ENCODE results near the gene TBX19.

Gene TBX19

GRCh38 chr1:168293356-168293755 is 12.7 kb downstream of the TBX19 start:
- H3K27me3 Mint-ChIP-seq (ENCODE audit: low read depth): no peaks in the 10 kb centered on the region
- H3K9me3 Mint-ChIP-seq: no peaks in the 10 kb centered on the region
- peaks cover 1% of the 10 kb centered on the region for H3K36me3 Mint-ChIP-seq (ENCODE audit: low read depth)
- H3K4me3 Mint-ChIP-seq: no peak overlapping the region
- H3K27ac Mint-ChIP-seq: no peak overlapping the region
- H3K4me1 Mint-ChIP-seq (ENCODE audit: low read depth): no peaks in the 10 kb centered on the region

- Mint-ChIP-seq H3K27me3 (ENCODE audit: low read depth) (no peaks in the 10 kb centered on the region), H3K9me3 (no peaks in the 10 kb centered on the region), H3K4me1 (ENCODE audit: low read depth) (no peaks in the 10 kb centered on the region), H3K36me3 (ENCODE audit: low read depth) (no peaks in the 10 kb centered on the region), H3K4me3 (no peak overlapping the region), H3K27ac (no peak overlapping the region)
Observed at GRCh38 chr1:168295411-168296114, 14.9 kb downstream of the TBX19 start.

DNA sequence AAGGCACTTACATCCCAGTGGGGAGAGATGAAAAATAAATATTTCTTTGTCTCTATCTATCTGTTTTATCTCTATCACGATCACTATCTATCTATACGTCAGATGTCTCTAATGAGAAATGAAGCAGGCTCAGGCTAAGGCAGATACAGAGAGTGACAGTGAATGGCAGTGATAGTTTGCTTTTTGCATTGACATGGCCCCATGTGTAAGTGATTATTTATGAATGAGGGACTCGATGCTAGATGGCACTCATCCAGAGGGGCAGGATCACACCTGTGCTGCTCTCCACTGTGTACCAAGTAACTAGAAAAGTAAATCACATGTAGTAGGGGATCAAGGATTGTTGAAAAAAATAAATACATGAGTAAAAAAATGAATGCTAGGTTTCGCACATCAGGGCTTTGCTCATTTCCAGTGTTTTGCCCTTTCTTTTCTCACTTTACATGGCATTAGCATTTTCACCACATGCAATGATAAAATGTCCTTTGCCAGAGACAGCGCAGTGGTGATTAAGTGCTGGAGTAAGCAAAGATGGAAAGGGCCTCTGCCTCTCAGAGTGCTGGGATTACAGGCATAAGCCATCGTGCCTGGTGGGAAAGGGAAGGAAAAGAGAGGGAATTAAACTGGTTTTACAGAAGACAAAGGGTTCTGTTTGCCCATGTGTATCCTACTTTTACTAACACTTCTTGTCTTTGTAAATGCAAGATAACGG is 16.5 kb downstream of the TBX19 start:
- Mint-ChIP-seq H3K27ac (no peak overlapping the region), H3K36me3 (ENCODE audit: low read depth) (no peaks in the 10 kb centered on the region), H3K27me3 (ENCODE audit: low read depth) (no peaks in the 10 kb centered on the region), H3K4me3 (no peak overlapping the region), H3K4me1 (ENCODE audit: low read depth) (no peaks in the 10 kb centered on the region), H3K9me3 (no peaks in the 10 kb centered on the region)

GRCh38 chr1:168298446-168298845 is 17.8 kb downstream of the TBX19 start:
- H3K4me1 Mint-ChIP-seq (ENCODE audit: low read depth): peaks cover 2% of the 10 kb centered on the region
- H3K27ac Mint-ChIP-seq: no peak overlapping the region
- no peaks in the 10 kb centered on the region for H3K27me3 Mint-ChIP-seq (ENCODE audit: low read depth)
- H3K4me3 Mint-ChIP-seq: no peak overlapping the region
- H3K9me3 Mint-ChIP-seq: no peaks in the 10 kb centered on the region
- no peaks in the 10 kb centered on the region for H3K36me3 Mint-ChIP-seq (ENCODE audit: low read depth)

DNA sequence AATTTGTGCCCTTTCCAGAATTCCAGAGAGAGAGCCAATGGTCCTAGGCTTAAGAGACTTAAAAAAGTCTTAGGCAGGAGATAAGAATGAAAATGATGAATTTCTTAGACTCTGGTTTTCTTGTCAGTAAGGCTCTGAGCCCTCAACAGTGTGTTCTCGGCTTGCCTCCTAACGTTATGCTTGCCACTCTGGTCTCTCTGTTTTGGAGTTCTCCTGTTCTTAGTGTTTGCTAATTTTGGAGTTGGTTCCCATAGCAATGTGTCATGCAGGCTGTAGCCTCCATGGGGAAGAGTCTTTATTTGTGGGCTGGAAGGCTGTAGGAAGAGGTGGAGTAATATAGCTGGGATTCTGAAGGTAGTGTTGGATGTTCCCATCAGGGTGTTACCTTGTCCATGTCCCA is 19.9 kb downstream of the TBX19 start:
- H3K4me1 Mint-ChIP-seq (ENCODE audit: low read depth): peaks cover 3% of the 10 kb centered on the region
- no peaks in the 10 kb centered on the region for H3K36me3 Mint-ChIP-seq (ENCODE audit: low read depth)
- H3K27ac Mint-ChIP-seq: no peak overlapping the region
- H3K9me3 Mint-ChIP-seq: no peaks in the 10 kb centered on the region
- H3K27me3 Mint-ChIP-seq (ENCODE audit: low read depth): no peaks in the 10 kb centered on the region
- no peak overlapping the region for H3K4me3 Mint-ChIP-seq

- no peaks in the 10 kb centered on the region for H3K9me3 Mint-ChIP-seq
- H3K4me1 Mint-ChIP-seq (ENCODE audit: low read depth): peaks cover 3% of the 10 kb centered on the region
- no peak overlapping the region for H3K4me3 Mint-ChIP-seq
- no peaks in the 10 kb centered on the region for H3K27me3 Mint-ChIP-seq (ENCODE audit: low read depth)
- H3K27ac Mint-ChIP-seq: no peak overlapping the region
- H3K36me3 Mint-ChIP-seq (ENCODE audit: low read depth): peaks cover under 1% of the 10 kb centered on the region
Observed at GRCh38 chr1:168301664-168302320, 21.1 kb downstream of the TBX19 start.

DNA sequence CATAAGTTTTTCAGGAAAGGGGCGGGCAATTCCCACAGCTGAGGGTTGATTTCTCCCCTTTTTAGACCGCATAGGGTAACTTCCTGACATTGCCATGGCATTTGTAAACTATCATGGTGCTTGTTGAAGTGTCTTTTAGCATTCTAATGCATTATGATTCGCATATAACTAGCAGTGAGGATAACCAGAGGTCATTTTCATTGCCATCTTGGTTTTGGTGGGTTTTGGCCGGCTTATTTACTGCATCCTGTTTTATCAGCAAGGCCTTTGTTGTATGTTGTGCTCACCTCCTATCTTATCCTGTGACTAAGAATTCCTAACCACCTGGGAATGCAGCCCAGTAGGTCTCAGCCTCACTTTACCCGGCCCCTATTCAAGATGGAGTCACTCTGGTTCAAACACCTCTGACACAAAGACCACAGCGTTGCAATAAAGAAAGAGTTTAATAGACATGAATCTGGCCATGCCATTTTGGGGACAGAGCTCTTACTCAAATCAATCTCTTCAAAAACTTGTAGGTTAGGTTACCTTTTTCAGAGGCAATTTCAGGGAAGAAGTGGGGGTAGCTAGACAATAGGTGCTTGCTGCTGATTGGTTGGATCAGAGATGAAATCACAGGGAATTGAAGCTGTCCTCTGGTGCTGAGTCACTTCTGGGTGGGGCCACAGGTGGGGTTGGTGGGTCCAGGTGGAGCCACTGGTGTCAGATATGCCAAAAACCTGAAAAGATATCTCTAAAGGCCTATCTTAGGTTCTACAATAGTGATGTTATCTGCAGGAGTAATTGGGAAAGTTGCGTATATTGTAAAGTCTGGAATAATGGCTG is 23.3 kb downstream of the TBX19 start:
- Mint-ChIP-seq H3K4me1 (ENCODE audit: low read depth) (peaks cover 3% of the 10 kb centered on the region), H3K27me3 (ENCODE audit: low read depth) (no peaks in the 10 kb centered on the region), H3K4me3 (no peak overlapping the region), H3K9me3 (no peaks in the 10 kb centered on the region), H3K36me3 (ENCODE audit: low read depth) (peaks cover 7% of the 10 kb centered on the region), H3K27ac (no peak overlapping the region)

DNA sequence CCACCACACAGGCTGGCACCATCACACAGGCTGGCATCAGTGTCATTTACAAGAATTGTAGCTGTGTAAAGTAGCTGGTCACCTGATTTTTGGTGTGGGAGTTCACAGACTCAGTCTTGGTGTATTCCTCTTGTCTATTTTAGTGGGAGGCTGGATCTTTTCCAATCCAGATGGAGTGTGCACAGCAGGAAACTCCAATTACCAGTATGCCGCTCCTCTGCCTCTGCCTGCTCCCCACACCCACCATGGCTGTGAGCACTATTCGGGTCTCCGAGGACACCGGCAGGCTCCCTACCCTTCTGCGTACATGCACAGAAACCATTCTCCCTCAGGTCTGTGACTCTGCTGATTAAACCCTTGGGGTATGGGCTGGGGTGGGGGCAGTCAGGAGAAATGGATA is 24.2 kb downstream of the TBX19 start:
- Mint-ChIP-seq H3K27me3 (ENCODE audit: low read depth) (no peaks in the 10 kb centered on the region), H3K9me3 (no peaks in the 10 kb centered on the region), H3K27ac (no peak overlapping the region), H3K36me3 (ENCODE audit: low read depth) (peaks cover 7% of the 10 kb centered on the region), H3K4me3 (no peak overlapping the region), H3K4me1 (ENCODE audit: low read depth) (peaks cover 3% of the 10 kb centered on the region)

DNA sequence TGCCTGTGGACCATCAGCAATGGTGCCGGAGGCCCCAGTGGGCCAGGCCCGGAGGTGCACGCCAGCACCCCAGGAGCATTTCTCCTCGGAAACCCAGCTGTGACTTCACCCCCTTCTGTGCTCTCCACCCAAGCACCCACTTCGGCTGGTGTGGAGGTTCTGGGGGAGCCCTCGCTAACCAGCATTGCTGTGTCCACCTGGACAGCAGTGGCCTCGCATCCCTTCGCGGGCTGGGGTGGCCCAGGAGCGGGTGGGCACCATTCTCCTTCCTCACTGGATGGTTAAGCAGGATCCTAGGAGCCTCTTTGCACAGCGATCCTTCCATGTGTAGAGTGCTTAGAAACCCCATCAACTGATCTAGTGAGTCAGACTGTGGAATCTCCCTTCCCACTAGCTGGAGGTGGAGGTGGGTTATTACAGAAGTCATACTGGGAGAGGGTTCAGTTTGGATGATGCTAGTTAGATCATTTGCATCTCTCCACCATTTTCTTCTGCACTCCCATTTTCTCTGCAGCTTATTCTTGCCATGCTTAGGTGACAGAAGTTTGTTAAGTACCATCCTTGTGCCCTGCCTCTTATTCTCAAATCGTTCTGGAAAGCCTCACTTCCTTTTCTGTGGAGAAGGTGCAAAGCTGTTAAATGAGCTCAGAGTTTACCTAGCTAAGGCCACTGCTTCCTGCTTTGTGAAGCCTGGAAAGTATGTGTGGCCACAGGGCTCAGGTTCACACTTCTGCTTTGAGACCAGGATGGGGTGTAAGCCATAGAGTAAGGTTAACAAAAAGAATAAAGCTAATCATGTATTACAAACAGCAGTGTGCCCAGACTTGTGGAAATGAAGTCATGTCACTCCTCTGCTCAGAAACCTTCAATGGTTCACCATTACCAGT is 32.3 kb downstream of the TBX19 start:
- H3K36me3 Mint-ChIP-seq (ENCODE audit: low read depth): peaks cover 18% of the 10 kb centered on the region
- H3K4me1 Mint-ChIP-seq (ENCODE audit: low read depth): peaks cover 24% of the 10 kb centered on the region
- no peaks in the 10 kb centered on the region for H3K27me3 Mint-ChIP-seq (ENCODE audit: low read depth)
- no peak overlapping the region for H3K4me3 Mint-ChIP-seq
- H3K9me3 Mint-ChIP-seq: no peaks in the 10 kb centered on the region
- peak overlapping the region; percentile 46 for H3K27ac Mint-ChIP-seq

- Mint-ChIP-seq H3K27me3 (ENCODE audit: low read depth) (no peaks in the 10 kb centered on the region), H3K27ac (no peak overlapping the region), H3K9me3 (no peaks in the 10 kb centered on the region), H3K4me1 (ENCODE audit: low read depth) (peaks cover 31% of the 10 kb centered on the region), H3K36me3 (ENCODE audit: low read depth) (peaks cover 17% of the 10 kb centered on the region), H3K4me3 (no peak overlapping the region)
Observed at GRCh38 chr1:168316142-168316541, 35.5 kb downstream of the TBX19 start.

GRCh38 chr1:168317309-168317708 is 36.6 kb downstream of the TBX19 start:
- Mint-ChIP-seq H3K9me3 (no peaks in the 10 kb centered on the region), H3K4me1 (ENCODE audit: low read depth) (peaks cover 37% of the 10 kb centered on the region), H3K36me3 (ENCODE audit: low read depth) (peaks cover 17% of the 10 kb centered on the region), H3K27me3 (ENCODE audit: low read depth) (no peaks in the 10 kb centered on the region), H3K27ac (no peak overlapping the region), H3K4me3 (no peak overlapping the region)

- H3K4me1 Mint-ChIP-seq (ENCODE audit: low read depth): peaks cover 25% of the 10 kb centered on the region
- H3K27me3 Mint-ChIP-seq (ENCODE audit: low read depth): no peaks in the 10 kb centered on the region
- H3K27ac Mint-ChIP-seq: no peak overlapping the region
- H3K4me3 Mint-ChIP-seq: no peak overlapping the region
- H3K9me3 Mint-ChIP-seq: no peaks in the 10 kb centered on the region
- H3K36me3 Mint-ChIP-seq (ENCODE audit: low read depth): peaks cover 13% of the 10 kb centered on the region
Observed at GRCh38 chr1:168319691-168320090, 39.0 kb downstream of the TBX19 start.

GRCh38 chr1:168320149-168320548 is 39.5 kb downstream of the TBX19 start:
- no peak overlapping the region for H3K4me3 Mint-ChIP-seq
- no peaks in the 10 kb centered on the region for H3K9me3 Mint-ChIP-seq
- H3K4me1 Mint-ChIP-seq (ENCODE audit: low read depth): peaks cover 27% of the 10 kb centered on the region
- H3K36me3 Mint-ChIP-seq (ENCODE audit: low read depth): peaks cover 13% of the 10 kb centered on the region
- no peaks in the 10 kb centered on the region for H3K27me3 Mint-ChIP-seq (ENCODE audit: low read depth)
- no peak overlapping the region for H3K27ac Mint-ChIP-seq

Measured in T-helper 1 cell treated with Interleukin-12 subunit alpha and Interleukin-12 subunit beta and Interleukin-4 antibody, amounts not matched to agents 30 μg/mL and 1 μg/mL, for 36 hours (primary cell).